ENCODE data around the gene RLBP1. TPM values are rescaled to one million over a fixed set of nuclear protein-coding genes. Genes with fewer than 3 reads are reported as not detected.

RLBP1 gene
- total and polyA plus RNA-seq, 2 of the 13 experiments (the other 11 are each of a cell fraction or from before 2014, with no cell fraction given), result 0.07 TPM; not detected in 1

DNA sequence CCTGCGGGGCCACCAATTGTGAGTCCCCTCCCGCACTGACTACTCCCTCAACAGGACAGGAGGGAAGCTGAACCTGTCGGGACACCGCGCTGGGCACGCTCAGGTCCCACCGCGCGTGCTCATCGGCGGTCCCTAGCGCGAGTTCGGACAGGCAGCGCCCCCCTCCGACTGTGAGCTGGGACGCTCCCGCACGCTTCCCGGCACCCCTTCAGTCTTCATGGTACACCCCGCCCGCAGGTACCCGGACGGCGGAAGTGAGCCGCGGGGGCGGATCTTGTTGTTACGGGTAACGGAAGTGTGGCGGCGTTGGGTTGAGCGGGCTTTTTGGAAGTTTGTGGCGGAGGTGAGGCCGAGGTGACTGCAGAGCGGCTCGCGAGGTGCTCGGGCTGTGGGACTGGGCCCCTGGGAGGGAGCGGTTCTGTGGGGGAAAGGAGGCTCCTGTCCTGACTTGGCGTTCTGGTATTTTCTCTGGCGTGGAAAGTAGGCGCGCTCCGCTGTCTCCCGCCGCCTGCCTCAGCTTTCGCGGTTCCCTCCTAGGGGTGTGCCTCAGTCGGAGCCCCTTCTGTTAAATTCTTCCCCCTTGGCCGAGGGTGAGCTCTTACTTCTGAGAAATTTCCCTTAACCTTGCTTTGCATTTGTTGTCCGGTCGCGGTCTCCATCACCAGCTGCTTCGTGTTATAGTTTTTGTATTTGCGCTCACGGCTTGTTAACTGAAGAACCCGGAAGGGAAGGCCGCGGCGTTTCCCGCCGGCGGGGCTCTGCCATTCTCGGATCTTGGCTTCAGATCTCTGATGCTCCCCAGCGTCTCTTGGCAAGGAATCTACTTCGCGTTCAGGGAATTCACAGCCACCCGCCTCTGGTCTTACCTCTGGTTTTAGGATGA lies 22.6 kb upstream of the RLBP1 start, which contains the start of gene FANCI (continued):
- TF ChIP-seq, protein P1, sequence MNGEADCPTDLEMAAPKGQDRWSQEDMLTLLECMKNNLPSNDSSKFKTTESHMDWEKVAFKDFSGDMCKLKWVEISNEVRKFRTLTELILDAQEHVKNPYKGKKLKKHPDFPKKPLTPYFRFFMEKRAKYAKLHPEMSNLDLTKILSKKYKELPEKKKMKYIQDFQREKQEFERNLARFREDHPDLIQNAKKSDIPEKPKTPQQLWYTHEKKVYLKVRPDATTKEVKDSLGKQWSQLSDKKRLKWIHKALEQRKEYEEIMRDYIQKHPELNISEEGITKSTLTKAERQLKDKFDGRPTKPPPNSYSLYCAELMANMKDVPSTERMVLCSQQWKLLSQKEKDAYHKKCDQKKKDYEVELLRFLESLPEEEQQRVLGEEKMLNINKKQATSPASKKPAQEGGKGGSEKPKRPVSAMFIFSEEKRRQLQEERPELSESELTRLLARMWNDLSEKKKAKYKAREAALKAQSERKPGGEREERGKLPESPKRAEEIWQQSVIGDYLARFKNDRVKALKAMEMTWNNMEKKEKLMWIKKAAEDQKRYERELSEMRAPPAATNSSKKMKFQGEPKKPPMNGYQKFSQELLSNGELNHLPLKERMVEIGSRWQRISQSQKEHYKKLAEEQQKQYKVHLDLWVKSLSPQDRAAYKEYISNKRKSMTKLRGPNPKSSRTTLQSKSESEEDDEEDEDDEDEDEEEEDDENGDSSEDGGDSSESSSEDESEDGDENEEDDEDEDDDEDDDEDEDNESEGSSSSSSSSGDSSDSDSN (CRISPR knock-in tag; IDR thresholded peaks at IDR 0.05), result peak; percentile 74
- TF ChIP-seq ZNF567 (CRISPR knock-in tag; IDR thresholded peaks at IDR 0.05; ENCODE audit: borderline replicate concordance) (no peak; the same call in 1 of the 2 replicates), ZNF432 (CRISPR knock-in tag; IDR thresholded peaks at IDR 0.05; ENCODE audit: borderline replicate concordance) (no peak), RXRA (CRISPR knock-in tag; IDR thresholded peaks at IDR 0.05) (peak; percentile 70), ZBTB4 (CRISPR knock-in tag; IDR thresholded peaks at IDR 0.05; ENCODE audit: borderline replicate concordance) (no peak; the same call in 1 of the 2 replicates), ATF7 (IDR thresholded peaks at IDR 0.05) (0 out of 2 replicates have a peak, but pooled peaks have one; percentile 8), ATF7 (CRISPR knock-in tag; IDR thresholded peaks at IDR 0.05) (no peak), SNAPC5 (CRISPR knock-in tag; IDR thresholded peaks at IDR 0.05; ENCODE audit: borderline replicate concordance) (no peak), ATAD3A (CRISPR knock-in tag; IDR thresholded peaks at IDR 0.05) (no peak), ZNF670 (CRISPR knock-in tag; IDR thresholded peaks at IDR 0.05; ENCODE audit: borderline replicate concordance) (peak; percentile 45; the same call in 1 of the 2 replicates), ZNF552 (CRISPR knock-in tag; IDR thresholded peaks at IDR 0.05; ENCODE audit: borderline replicate concordance) (0 out of 2 replicates have a peak, but pooled peaks have one; percentile 41), ZNF746 (CRISPR knock-in tag; IDR thresholded peaks at IDR 0.05) (no peak; the same call in 1 of the 2 replicates), RAD21 (CRISPR knock-in tag; IDR thresholded peaks at IDR 0.05) (peak; percentile 68), EEA1 (CRISPR knock-in tag; IDR thresholded peaks at IDR 0.05; ENCODE audit: borderline replicate concordance) (peak; percentile 31; the same call in 1 of the 2 replicates), ZNF251 (CRISPR knock-in tag; IDR thresholded peaks at IDR 0.05) (no peak), IKZF4 (CRISPR knock-in tag; IDR thresholded peaks at IDR 0.05; ENCODE audit: borderline replicate concordance, low read depth, not compliant biosample characterization) (no peak), SALL1 (CRISPR knock-in tag; IDR thresholded peaks at IDR 0.05) (peak; percentile 88), HDAC6 (IDR thresholded peaks at IDR 0.05; ENCODE audit: low read depth, low read length) (no peak), ZNF331 (CRISPR knock-in tag; IDR thresholded peaks at IDR 0.05) (peak; percentile 47; the same call in 1 of the 2 replicates), ZNF460 (CRISPR knock-in tag; IDR thresholded peaks at IDR 0.05; ENCODE audit: borderline replicate concordance) (no peak; the same call in 1 of the 2 replicates)

Measured in HepG2 (cell line).